HG03575 (cell line): ENCODE data around the gene MAP4K3.

Experiments used
- ATAC-seq: cut with Tn5 transposase; IDR thresholded peaks from one replicate; pipeline ENCODE4 v1.9.1; 2021; ENCODE audit not compliant: unreplicated experiment, insufficient number of reproducible peaks, low FRiP score; ENCODE audit errors: extremely low read depth

MAP4K3 gene

DNA sequence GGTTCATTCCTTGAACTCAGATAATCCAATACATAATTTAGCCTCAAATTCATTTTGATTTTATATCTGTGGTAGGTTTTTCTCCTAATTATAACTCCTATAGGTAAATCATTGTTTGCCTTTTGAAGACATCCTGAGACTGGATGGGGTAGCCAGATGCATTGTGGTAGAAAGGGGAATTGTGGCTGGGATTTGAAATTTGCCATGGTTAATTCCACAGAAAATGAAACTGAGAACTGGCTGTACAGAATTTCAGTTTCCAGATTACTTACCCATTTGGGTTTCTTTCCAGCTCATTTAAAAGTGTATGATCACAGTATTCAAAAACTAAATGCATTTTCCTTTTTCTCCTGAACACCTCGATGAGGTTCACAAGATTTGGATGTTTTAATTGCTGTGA lies 211.5 kb downstream of the MAP4K3 start:
- no peak for ATAC-seq

DNA sequence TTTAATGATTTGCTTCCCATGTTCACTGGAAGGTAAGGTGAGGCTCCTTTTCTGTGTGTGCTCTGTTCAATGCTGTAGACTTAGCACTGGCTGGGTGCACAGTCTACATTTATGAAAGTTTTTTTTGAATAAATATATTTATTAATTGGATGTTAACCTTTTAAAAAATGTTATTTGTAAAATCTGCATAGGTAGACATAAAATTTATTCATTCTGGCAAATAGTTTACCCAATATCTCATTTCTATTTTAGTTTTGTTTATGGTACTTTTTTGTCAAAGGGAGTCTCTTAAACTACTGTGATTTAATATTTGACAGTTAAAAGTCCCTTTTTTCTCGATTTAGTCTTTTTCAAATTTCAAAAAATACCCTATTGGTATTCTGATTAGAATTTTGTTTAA lies 213.2 kb downstream of the MAP4K3 start:
- no peak for ATAC-seq

DNA sequence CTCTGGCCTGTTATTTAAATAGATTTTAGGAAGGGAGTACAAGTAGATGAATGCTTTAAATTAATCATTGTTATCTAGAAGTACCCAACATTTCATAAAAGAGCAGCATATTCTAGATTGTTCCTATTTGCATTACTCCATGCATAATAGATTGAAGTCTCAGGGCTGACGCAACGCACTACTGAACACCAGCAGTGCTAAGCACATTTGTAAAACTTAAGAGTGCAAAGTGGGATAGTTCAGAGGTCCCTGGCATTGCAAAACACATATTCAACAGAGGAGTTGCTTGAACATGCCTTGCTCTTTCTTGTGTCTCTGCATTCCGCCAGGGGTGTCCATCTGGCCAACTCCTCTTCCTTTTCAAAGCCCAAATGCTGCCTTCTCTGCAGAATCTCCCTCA lies 215.6 kb downstream of the MAP4K3 start:
- ATAC-seq = no peak

DNA sequence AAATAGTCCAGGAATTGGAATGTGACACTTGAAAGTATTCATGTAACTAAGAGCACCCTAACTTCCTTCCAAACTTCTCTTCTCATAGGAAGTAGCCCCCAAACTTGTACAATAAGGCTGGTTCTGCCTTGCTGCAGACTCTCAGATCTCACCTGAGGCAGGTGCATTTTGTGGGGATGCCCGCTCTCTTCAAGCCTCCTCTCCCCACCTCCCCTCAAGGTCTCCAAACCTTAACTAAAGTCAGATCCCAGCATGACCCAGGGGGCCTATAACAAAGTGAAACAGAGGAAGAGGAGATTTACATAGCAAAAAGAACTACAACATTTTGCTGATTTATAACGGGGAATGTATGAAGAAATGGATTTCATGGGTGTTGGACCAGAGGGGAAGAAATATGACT lies 216.9 kb downstream of the MAP4K3 start:
- ATAC-seq = no peak

DNA sequence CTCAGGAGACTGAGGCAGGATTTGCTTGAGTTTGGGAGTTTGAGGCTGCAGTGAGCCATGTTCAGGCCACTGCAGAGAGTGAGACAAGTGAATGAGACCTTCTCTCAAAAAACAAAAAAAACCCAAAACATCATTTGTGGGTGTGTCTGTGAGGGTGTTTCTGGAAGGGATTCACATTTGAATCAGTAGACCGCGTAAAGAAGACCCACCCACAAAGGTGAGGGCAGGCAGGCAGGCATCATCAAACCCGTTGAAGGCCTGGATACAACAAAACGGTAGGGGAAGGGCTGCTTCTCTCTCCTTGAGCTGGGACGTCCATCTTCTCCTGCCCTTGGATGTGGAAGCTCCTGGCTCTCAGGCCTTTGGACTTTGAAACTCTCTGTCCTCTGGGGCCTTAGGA lies 218.7 kb downstream of the MAP4K3 start:
- ATAC-seq = no peak

DNA sequence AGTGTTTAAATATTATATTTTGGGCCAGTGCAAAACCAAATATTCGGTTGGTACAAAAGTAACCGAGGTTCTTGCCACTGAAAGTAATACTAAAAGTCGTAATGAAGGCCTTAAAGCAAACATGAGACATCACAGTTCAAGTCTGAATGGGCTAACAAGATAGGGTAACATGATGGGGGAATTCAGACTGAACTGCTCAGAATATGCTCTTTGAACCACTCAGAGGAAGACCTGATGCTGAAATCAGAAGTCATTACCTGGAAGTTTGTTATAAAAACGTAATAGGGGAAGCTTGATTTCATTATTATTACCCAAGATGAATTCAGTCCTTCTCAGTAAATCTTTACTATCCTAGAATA lies 219.9 kb downstream of the MAP4K3 start:
- no peak for ATAC-seq

DNA sequence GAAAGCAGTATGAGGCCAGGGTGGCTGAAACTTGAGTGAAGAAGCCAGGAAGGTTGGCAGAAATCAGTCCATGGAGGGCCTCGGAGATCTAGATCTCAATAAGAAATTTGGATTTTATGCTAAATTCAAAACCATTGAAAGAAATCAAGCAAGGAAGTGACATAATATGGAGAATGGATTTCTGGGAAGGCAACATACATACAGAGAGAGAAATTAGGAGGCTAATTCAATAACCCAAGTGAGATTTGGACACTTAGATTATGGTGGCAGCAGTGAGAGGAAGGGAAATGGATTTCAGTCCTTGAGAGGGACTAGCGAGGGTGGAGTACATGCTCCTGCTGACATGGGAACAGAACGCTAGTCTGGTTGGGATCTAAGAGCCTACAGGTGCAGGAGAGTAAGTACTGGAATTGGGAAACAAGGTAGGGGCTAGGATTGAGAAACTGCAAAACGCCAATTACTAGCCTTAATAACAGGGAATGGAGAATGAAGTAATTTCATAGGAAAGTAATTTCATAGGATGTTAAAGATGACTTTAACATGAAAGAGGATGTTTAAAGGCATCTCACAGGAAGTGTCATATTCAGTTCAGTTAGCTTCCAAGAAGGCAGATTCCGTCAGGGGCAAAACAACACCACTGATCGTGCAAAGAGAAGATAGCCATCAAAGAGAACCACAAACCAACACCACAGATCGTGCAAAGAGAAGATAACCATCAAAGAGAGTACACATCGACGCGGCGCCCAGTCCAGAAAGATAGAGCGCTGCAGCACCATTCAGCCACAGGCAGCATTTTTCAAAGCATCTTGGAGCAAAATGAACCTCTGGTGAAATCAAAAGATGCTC lies 220.5 kb downstream of the MAP4K3 start:
- ATAC-seq = peak; percentile 64

DNA sequence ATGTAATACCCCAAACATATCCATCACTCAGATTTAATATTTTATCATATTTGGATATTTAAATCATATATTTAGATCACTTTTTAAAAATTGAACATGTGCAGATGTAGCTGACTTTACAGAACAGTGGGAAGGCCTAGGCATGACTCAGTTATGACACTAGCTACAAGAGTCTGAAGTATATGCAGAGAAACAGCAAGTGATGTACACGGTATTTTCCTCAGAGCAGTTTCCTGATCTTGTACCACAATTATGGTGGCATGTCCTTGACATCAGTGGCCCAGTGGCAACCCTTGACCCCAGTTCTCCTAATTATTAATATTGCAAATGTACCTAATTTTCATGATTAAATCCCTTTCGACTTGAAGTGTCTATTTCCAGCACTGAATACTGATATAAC lies 221.5 kb downstream of the MAP4K3 start:
- ATAC-seq = no peak

DNA sequence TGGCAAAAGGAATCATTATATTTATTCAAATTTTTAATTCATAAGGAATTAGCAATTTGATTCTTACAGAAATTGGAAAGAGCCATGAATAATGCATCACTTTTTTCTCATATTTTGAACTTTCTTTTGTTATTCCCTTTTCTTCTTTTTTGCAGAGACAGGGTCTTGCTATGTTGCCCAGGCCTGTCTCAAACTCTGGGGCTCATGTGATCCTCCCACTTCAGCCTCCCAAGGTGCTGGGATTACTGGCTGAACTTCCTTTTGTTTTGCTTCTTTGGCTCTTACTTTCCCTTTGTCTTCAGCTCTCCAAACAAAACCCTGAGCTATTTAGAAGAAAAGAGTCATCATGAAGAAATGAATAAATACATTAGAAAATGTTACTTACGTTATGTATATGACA lies 224.1 kb downstream of the MAP4K3 start:
- no peak for ATAC-seq

DNA sequence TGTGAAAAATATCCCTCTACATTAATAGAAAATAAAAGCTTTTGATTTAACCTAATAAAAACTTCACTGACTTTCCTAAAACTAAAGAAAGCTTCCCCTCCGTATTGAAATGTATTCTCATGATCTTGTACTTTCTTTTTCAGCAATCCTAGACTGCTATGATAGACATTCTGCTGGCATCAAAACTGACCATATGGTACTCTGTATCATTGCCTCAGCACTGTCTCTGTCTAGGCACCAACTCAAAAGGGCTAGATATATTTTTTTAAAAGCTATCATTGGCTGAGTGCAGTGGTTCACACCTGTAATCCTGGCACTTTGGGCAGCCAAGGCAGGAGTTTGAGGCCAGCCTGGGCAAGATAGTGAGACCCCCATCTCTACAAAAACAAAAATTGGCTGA lies 226.2 kb downstream of the MAP4K3 start:
- ATAC-seq = no peak

DNA sequence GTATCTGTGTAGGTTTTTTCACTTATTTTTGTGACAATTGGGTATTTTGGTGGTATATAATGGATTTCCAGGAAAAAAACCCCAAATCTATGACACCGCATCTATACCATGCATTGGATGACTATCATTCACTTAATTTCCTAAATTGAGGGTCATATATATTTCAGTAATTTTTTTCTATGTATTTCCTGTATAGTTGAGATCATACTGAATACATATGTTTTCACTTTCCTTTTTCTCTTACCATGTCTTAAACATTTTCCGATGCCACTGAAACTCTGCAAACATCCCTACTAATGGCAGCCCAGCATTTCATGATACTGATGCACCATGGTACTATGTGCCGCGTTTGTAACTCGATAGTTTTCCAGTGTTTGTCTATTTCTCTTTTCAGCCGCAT lies 233.7 kb downstream of the MAP4K3 start:
- no peak for ATAC-seq

DNA sequence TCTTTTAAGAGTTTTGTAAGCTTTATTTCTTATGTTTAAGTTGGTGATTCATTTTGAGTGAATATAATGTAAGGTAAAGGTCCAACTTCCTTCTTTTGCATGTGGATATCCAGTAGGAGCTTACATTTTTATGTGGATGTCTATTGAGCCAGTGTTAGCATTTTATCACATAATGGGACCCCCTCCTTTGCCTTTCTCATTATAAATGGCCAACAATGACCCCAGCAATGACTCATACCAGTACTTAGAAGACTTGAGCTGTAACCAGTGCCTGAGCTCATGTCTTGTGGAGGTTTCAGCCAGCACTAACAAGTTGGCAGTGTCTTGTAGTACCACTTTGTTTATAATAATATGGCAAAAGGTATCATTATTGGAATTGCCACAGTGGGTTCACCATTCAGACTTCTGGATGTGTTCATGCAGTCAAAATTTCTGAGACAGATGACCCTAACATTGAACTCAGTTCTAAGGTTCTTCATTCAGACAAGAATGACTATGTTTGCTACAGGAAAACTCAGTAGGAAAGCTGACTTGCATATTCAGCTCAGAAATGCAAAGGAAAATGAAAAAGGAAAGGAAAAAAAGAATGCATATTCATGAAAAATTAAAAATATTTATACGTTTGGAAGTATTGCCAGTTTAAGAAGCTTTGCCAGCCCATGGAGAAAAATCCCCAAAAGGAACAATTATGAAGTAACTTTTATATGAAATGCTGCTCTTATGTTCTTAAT lies 234.3 kb downstream of the MAP4K3 start:
- no peak for ATAC-seq
